HCEC 1CT (cell line): ENCODE measurements around the gene PTPRN2.
"Not testable (repeated sequence)": the region's sequence is repeated elsewhere in the genome, so short reads cannot be mapped to it uniquely, and the experiment has no call there.

Experiments used
- DNase-seq: peaks from one replicate; pipeline ENCODE4 v3.0.0-alpha.2; 2017

The PTPRN2 gene

GRCh38 chr7:158376146-158376838, 211.3 kb downstream of the PTPRN2 start:
- DNase-seq, result not testable (repeated sequence)

GRCh38 chr7:158375034-158375433, 212.6 kb downstream of the PTPRN2 start:
- no peak for DNase-seq

DNA sequence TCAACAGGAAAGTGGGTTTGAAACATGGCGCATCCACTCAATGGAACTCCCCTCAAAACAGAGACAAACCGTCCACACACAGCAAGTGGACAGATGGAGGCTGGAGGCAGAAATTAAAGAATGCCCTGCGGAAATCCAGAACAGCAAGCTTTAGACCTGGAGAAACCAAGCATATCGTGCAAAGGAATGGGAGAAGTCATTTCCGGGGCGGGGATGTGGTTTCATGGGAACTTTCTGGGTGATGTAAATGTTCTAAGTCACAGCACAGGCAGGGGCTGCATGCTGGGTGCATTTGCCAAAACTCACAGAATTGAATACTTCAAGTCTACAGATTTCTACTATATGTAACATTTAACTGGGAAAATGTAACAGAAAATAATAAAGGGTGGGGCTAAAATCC, 213.0 kb downstream of the PTPRN2 start:
- no peak for DNase-seq

DNA sequence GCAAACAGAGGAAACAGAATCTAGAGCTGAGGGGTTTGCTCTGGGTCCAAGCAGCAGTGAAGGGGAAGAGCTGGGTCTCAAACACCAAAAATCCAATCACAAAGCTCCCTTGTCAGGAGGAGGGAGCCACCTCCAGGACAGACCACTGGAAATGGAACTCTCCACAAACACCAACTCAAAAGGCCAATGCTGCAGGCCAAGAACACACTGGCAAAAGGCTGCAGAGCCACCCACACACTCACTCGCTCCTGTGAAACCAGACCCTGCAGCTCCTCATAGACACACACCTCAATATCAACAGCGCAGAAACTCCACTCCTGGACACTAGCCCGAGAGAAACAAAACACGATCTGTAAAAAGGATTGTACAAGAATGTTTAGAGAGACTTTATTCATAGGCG, 213.5 kb downstream of the PTPRN2 start:
- no peak for DNase-seq

DNA sequence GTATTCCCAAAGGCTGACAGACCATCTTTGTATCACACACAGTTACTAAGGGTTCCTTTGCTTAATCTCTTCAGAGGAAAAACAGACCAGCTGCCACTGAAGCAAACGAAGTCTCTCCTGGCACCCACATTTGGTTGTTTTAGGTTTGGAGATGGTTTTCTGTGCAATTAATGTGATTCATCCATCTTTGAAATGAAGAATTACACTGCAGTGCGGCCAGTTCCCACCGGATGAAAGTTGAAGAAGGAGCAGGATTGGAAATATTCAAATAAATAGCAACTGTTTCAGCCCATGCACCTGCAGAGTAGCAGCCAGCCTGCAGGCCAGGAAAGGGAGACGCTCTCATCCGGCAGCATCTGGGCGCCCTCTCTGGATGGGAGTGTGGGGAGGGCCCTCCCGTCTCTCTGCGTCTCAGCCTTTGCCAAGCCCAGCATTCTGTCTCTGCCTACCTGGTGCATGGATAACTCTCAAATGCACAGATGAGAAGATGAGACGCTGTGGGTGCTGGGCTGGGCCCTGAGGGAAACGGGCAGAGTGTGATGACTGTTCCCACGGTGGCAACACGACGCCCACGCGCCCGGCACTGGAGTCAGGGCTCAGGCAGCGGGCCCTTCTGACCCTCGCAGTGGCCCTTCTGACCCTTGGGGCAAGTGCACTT, 214.0 kb downstream of the PTPRN2 start:
- no peak for DNase-seq

DNA sequence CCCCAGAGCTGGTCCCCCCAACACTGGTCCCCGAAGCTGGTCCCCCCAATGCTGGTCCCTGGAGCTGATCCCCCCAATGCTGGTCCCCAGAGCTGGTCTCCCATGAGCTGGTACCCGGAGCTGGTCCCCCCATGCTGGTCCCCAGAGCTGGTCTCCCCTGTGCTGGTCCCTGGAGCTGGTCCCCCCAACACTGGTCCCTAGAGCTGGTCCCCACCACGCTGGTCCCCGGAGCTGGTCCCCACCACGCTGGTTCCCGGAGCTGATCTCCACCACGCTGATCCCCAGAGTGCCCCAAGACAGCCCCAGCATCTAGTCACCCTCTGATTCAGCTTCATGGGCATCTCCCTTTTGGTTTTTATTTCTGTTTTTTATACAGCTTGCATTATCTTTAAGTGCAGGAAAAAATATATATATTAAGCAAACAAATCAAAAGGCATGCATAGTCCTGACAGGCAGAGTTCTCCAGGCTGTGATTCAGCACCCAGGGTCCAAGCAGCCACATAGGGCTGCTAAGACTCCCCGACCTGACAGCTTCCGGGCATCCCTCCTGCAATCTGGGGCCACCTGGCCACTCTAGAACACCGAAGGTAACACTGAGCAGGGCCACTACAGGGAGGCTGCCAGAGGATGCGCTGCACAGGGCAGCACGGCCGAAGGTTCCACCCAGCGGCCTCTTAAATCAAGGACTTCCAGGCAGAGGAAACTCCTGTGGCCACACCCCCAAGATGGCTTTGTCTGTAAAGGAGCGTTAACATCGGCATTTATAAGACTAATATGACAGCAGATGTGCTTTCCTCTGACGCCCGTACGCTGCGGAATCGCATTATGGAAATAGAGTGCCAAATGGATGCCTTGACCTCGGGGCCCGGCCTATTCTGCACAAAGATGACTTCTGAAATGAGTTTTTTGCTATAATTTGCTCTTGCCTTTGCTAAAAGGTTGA, 215.0 kb downstream of the PTPRN2 start:
- DNase-seq, result no peak

GRCh38 chr7:158371856-158372255, 215.8 kb downstream of the PTPRN2 start:
- no peak for DNase-seq

DNA sequence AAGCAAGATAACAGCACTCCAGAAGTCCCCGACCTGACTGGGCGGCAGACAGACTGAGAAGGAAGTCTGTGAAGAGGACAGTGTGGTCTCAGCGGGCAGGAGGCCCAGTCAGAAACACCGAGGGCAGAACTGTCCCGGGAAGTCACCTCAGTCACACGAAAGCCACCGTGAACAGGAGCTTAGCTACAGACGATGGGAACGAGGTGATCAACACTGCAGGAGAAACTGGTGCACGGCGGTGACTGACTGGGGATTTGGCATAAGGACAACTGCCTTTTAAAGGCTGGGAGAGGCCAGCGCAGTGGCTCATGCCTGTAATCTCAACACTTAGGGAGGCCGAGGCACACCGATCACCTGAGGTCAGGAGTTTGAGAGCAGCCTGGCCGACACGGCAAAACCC, 217.8 kb downstream of the PTPRN2 start:
- DNase-seq, result no peak

GRCh38 chr7:158369290-158369689, 218.3 kb downstream of the PTPRN2 start:
- no peak for DNase-seq

DNA sequence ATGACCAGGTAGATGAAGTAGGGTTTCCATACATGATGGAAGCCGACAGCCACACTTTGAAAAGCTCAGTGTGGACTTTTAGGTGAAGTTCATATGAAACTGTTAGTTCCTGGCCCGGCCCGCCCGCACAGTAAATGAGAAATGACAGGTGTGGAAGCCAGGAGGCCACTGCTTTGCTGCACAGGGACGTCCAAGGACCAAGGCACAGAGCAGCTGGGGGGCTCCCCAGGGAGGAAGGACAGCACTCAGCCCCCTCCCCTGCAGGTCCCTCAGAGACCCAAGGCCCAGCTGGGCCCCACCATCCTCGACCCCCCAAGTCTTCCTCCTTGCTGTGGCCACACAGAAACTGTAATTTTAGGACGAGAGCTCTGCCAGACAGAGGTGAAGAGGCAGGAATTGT, 219.2 kb downstream of the PTPRN2 start:
- DNase-seq, result no peak

- DNase-seq, result no peak
These were observed 220.0 kb downstream of the PTPRN2 start for GRCh38 chr7:158367634-158367982.

GRCh38 chr7:158366916-158367633, 220.5 kb downstream of the PTPRN2 start:
- DNase-seq, result no peak

GRCh38 chr7:158366346-158366745, 221.3 kb downstream of the PTPRN2 start:
- no peak for DNase-seq

DNA sequence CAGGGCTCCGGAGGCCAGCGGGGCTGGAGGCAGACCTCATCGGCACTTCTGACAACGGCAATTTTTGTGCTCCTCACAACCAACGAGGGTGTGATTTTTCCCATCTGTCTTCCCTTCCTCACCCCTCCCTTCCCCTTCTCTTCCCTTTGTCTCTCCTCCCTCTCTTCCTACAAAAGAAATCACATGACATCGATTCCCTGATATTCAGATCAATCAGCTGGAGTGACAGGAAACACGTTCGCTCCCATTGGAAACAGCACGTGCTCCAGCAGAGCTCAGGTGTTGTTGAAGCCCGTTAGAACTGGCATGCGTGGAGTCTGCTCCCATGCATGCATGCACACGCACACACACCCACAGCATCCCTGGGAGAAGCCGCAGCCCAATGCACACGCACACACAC, 222.4 kb downstream of the PTPRN2 start:
- DNase-seq, result no peak

DNA sequence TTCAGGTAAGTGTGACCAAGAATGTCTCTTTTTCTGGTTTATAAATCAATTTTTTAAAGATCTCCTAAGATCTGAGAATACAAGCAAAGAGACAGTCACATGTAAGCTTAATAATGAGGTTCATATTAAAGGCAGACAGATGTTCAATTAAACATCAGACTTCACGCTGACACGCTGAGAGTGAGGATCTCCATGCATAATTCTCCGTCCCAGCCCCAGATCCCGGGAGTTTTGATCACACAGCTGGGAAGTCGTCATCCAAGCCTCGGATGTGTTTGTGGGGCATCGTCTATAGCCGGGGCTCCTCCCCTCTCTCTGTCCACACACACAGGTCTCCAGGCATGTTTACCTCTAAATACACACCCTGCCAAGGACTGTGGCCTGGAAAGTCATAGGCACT, 223.2 kb downstream of the PTPRN2 start:
- no peak for DNase-seq

DNA sequence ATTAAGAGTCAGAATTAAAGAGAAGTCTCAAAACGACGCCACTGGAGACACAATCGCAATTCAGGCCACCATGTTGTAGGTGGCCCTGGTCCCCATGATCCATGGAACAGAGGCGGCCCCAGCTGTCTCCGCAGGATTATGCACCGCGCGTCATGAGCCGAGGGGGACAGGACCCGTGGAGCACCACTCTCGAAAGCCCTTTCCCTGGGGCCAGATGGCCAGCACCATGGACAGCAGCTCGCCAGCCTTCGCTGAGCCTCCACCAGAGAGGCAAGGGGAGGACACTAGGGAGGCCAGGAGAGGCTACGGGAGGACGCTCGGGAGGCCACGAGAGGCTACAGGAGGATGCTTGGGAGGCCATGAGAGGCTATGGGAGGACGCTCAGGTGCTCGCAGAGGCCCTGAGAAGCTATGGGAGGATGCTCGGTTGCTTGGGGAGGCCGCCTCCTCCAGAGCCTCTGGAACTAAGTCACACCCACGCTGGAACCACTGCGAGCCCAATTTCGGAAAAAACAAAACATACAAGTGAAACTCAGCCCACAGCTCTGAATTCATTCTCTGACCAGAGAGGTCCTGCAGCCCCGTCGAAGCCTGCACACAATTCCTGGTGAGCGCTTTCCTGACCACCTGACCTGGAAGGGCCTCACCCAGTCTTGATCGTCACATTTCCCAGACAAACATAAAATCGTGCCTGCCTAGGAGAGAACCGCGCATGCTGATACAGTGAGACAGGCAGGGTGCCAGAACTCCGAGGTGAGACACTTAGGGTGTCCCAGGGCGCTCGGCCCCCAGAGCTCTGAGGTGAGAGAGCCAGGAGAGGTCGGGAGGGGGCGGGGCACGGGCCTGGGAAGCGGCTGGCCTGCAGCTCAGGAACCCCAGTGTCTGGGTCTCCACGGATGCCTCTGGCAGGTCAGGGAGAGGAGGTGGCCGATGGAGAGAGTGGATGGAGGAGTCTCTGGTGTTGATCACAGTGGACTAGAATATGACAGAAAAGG, 224.4 kb downstream of the PTPRN2 start:
- no peak for DNase-seq

DNA sequence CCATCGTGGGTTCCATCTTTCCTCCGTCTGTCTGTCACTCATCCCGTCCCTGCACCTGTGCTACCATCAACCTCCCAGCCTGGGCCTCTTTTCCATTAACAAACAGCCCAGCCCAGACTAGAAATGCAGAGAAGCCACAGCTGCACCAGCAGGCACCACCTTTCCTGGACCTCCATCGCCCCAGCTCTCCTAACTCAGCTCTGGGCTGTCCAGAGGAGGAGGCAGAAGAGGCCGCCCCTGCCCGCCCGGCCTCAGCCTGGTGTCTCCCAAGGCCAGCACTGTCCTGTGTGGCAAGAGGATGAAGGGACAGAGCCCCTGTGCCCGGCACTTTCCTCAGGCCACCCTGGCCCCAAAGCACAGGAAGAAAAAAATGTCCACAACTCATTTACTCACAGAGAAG, 225.6 kb downstream of the PTPRN2 start:
- no peak for DNase-seq

GRCh38 chr7:158361326-158361946, 226.2 kb downstream of the PTPRN2 start:
- no peak for DNase-seq

DNA sequence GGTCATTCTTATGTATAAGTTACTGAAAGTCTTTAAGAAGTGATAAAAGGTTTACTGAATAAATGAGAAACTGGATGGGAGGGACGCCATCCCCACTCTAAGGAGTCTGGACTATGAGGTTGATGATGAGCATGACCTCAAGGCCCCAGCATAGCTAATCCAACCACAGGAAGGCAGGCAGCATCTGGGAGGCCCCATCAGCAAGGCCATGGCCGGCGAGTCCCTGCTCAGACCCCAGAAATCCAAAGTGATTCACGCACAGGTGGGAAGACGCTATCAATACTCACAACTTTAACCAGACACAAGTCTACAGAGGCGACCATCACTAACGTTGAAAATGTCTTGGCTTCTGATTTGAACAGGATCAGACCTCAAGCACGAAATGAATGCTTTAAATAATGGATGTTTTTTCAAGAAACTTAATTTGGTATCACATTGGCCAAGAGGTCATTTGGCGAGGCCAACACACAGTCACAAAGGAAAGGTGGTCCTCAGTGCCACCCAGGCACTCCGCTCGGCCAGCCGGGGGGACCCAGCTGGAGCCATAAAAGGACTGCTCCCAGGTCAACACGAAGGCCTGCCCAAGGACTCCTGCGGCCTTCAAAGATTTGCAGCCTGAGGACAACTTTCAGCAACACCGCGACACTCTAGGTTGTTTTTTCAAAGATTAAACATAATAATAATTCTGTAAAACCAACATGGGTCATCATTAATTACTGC, 228.5 kb downstream of the PTPRN2 start:
- no peak for DNase-seq
